NT2/D1 (cell line): ENCODE results near the gene RNF180.

Experiments used
- SUZ12 ChIP-seq: IDR thresholded peaks from 2 replicates; pipeline ENCODE4 v1.6.1; 2011; ENCODE audit not compliant: insufficient read length, insufficient read depth; ENCODE audit errors: extremely low read depth
- YY1 ChIP-seq: IDR thresholded peaks from 2 replicates; pipeline ENCODE4 v1.6.1; 2011; ENCODE audit not compliant: insufficient read length, insufficient read depth
- ZNF274 ChIP-seq: IDR thresholded peaks from 2 replicates; pipeline ENCODE4 v1.6.1; 2011; ENCODE audit warnings: mild to moderate bottlenecking, low read depth, low read length

DNA sequence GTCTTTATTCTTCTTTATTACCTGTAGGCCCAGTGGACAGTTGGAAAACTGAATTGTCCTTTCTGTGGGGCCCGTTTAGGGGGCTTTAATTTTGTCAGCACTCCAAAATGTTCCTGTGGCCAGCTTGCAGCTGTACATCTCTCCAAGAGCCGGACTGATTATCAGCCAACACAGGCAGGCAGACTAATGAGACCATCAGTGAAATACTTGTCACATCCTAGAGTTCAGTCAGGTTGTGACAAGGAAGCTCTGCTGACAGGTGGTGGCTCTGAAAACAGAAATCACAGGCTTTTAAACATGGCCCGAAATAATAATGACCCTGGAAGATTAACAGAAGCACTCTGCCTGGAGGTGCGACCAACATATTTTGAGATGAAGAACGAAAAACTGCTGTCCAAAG, 47.9 kb downstream of the RNF180 start:
- no peak for TF ChIP-seq SUZ12
- no peak for TF ChIP-seq YY1
- no peak for TF ChIP-seq ZNF274
